NOMO-1 (cell line): Measurements from ENCODE around the gene SIRPA.

Experiments
- DNase-seq, 2 experiments: peaks; one replicate each; lab custom pipeline; 2025; ENCODE audit not compliant: unreplicated experiment in 2 of 2; lab: John Stamatoyannopoulos, UW

Gene SIRPA

GRCh38 chr20:1894951-1895673 is at the start of gene SIRPA:
Gene SIRPA (plus strand): TSS chr20:1895407. CDS start chr20:1895448, 41 bp downstream.
- peak; percentile 15 to 54 for DNase-seq

- no peak for DNase-seq
Observed at GRCh38 chr20:1845701-1846100, 49.5 kb upstream of the SIRPA start.

GRCh38 chr20:1846341-1846740 is 48.9 kb upstream of the SIRPA start:
- DNase-seq = no peak

- no peak for DNase-seq
Observed at GRCh38 chr20:1846876-1847275, 48.3 kb upstream of the SIRPA start.

- DNase-seq = no peak
Observed at GRCh38 chr20:1847780-1848179, 47.4 kb upstream of the SIRPA start.

GRCh38 chr20:1848373-1848772 is 46.8 kb upstream of the SIRPA start:
- no peak for DNase-seq

GRCh38 chr20:1851396-1851795 is 43.8 kb upstream of the SIRPA start:
- no peak for DNase-seq

GRCh38 chr20:1853473-1853872 is 41.7 kb upstream of the SIRPA start:
- DNase-seq = no peak

GRCh38 chr20:1854246-1854645 is 41.0 kb upstream of the SIRPA start:
- DNase-seq = no peak

- DNase-seq = no peak
Observed at GRCh38 chr20:1855109-1855508, 40.1 kb upstream of the SIRPA start.

- no peak for DNase-seq
Observed at GRCh38 chr20:1855690-1856089, 39.5 kb upstream of the SIRPA start.

GRCh38 chr20:1856424-1856823 is 38.8 kb upstream of the SIRPA start:
- no peak for DNase-seq

GRCh38 chr20:1857466-1857865 is 37.7 kb upstream of the SIRPA start:
- DNase-seq = peak in 1 of 2 experiments; percentile 36

- DNase-seq = no peak
Observed at GRCh38 chr20:1858871-1859270, 36.3 kb upstream of the SIRPA start.

- DNase-seq = no peak
Observed at GRCh38 chr20:1860446-1860845, 34.8 kb upstream of the SIRPA start.

- no peak for DNase-seq
Observed at GRCh38 chr20:1861347-1861976, 33.7 kb upstream of the SIRPA start.

- no peak for DNase-seq
Observed at GRCh38 chr20:1861996-1862662, 33.1 kb upstream of the SIRPA start.

- DNase-seq = no peak
Observed at GRCh38 chr20:1862663-1863053, 32.5 kb upstream of the SIRPA start.

GRCh38 chr20:1863296-1863695 is 31.9 kb upstream of the SIRPA start:
- no peak for DNase-seq

- no peak for DNase-seq
Observed at GRCh38 chr20:1866834-1867233, 28.4 kb upstream of the SIRPA start.

GRCh38 chr20:1867495-1868260 is 27.5 kb upstream of the SIRPA start:
- no peak for DNase-seq
